HG03520 (cell line): ENCODE measurements around the gene CCDC92B.

Experiments
- ATAC-seq: cut with Tn5 transposase; IDR thresholded peaks from one replicate; pipeline ENCODE4 v1.9.1; 2021; ENCODE audit warnings: mild to moderate bottlenecking, moderate library complexity; ENCODE audit not compliant: unreplicated experiment

The CCDC92B gene

GRCh38 chr17:2723505-2723996 is 25.9 kb downstream of the CCDC92B start:
- ATAC-seq, result no peak

GRCh38 chr17:2722611-2723010 is 26.8 kb downstream of the CCDC92B start:
- ATAC-seq, result no peak

- no peak for ATAC-seq
Measured at GRCh38 chr17:2721603-2722002, 27.8 kb downstream of the CCDC92B start.

- ATAC-seq, result no peak
Measured at GRCh38 chr17:2719861-2720260, 29.6 kb downstream of the CCDC92B start.

GRCh38 chr17:2718150-2718938 is 31.1 kb downstream of the CCDC92B start:
- ATAC-seq, result no peak

- no peak for ATAC-seq
Measured at GRCh38 chr17:2716649-2717048, 32.8 kb downstream of the CCDC92B start.

GRCh38 chr17:2713881-2714280 is 35.6 kb downstream of the CCDC92B start:
- ATAC-seq, result no peak

GRCh38 chr17:2712300-2713043 is 37.0 kb downstream of the CCDC92B start:
- ATAC-seq, result no peak

- peak; percentile 54 for ATAC-seq
Measured at GRCh38 chr17:2711608-2712299, 37.7 kb downstream of the CCDC92B start, which contains the start of gene CLUH. CLUH (minus strand) TSS chr17:2711764; CDS start chr17:2711661, 103 bp downstream.

GRCh38 chr17:2710803-2711607 is 38.4 kb downstream of the CCDC92B start:
- peak; percentile 18 for ATAC-seq

GRCh38 chr17:2710071-2710802 is 39.2 kb downstream of the CCDC92B start:
- peak; percentile 6 for ATAC-seq

- ATAC-seq, result no peak
Measured at GRCh38 chr17:2709183-2709661, 40.2 kb downstream of the CCDC92B start.

- ATAC-seq, result no peak
Measured at GRCh38 chr17:2708585-2709182, 40.8 kb downstream of the CCDC92B start.

- no peak for ATAC-seq
Measured at GRCh38 chr17:2707721-2708584, 41.5 kb downstream of the CCDC92B start.

- no peak for ATAC-seq
Measured at GRCh38 chr17:2706911-2707510, 42.4 kb downstream of the CCDC92B start.

GRCh38 chr17:2705888-2706795 is 43.3 kb downstream of the CCDC92B start:
- no peak for ATAC-seq

- no peak for ATAC-seq
Measured at GRCh38 chr17:2705263-2705662, 44.2 kb downstream of the CCDC92B start.
